Measurements from ENCODE around the gene VTI1A. TPM values are rescaled to one million over a fixed set of nuclear protein-coding genes. Genes with fewer than 3 reads are reported as not detected.

The VTI1A gene
- total and polyA plus RNA-seq, 9 of the 15 experiments (the other 6 are each of a cell fraction or from before 2014, with no cell fraction given): 9.3 to 21.4 (median 16.0) TPM

DNA sequence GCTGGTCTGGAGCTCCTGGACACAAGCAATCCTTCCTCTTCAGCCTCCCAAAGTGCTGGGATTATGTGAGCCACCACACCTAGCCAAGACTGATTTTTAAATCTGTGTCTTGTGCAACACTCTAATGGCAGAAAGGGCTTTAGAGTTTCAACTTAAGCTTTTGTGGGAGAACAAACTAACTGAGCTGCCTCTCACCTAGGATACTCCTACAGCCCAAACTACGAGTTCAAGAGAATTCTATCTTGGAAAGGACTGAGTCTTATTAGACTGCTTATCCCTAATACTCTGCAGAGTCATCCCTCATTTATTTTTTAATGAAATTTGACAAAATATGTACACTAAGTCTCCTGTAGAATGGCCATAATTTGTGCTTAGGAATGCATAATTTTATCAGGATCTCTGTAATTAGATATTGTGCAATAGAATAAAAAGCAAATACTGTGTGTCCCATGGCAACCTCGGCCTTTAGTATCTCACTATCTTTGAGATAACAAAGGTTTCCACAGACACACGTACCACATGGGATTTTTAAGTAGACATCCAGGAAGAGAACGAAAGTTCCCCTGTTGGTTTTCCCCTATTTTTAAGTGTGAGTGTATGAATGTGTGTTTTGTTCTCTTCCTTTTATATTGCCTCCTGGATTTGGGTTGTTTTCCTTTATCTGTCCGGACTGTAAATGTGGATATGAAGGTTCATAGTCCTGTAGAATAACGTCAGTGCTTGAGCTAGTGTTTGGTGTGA lies 303.6 kb downstream of the VTI1A start:
- ATAC-seq (no peak), FAIRE-seq (no peak), DNase-seq (ENCODE audit: extremely low read depth in 1 of 4, low spot score in 3 of 4) (no peak)
- no peak overlapping the region for H2AFZ ChIP-seq (ENCODE audit: low read depth, low read length)
- no peaks in the 10 kb centered on the region for H3K9me1 ChIP-seq (ENCODE audit: control insufficient read depth, insufficient read depth, low read length)
- no peaks in the 10 kb centered on the region for H4K20me1 ChIP-seq (replicated peaks; ENCODE audit: control insufficient read depth, insufficient read depth, low read length)
- H3K4me1 ChIP-seq (replicated peaks in 1 of 2; ENCODE audit: control insufficient read depth in 2 of 2, insufficient read depth in 2 of 2, low read length in 2 of 2): no peaks in the 10 kb centered on the region; a peak in 2 of 5 replicates
- no TSS peak for BruUV-seq (replicated peaks)
- WGBS (ENCODE audit: insufficient coverage, low coverage, missing lambda C conversion rate): 24% methylated on average over 6 of the region's 6 CpGs
- no peak overlapping the region for H3K27ac ChIP-seq (ENCODE audit: extremely low read depth, low read depth, low read length)
- no peak overlapping the region for H3K4me2 ChIP-seq (ENCODE audit: insufficient read depth, low read length)
- ChIA-PET CTCF (ENCODE audit: low intra/inter-chr PET ratio) (no interaction called here), POLR2A (interaction anchor here (0.6 kb wide), 1 partner anchor 492 kb away, joined by 3 read pairs; no protein-coding TSS in a partner anchor)
- intact Hi-C loops (cut with micrococcal nuclease) (no loop called here), in situ Hi-C loops (cut with MboI) (no loop called here)
- no peaks in the 10 kb centered on the region for H3K27me3 ChIP-seq (ENCODE audit: control insufficient read depth in 2 of 2, insufficient read depth in 2 of 2, low read length in 2 of 2)
- H3K9ac ChIP-seq (ENCODE audit: insufficient read depth in 1 of 2, low read depth in 2 of 2, low read length in 2 of 2): no peak overlapping the region
- TF ChIP-seq CEBPG (CRISPR knock-in tag; IDR thresholded peaks at IDR 0.05) (no peak), CEBPG (tag; conservative IDR thresholded peaks at IDR 0.05 in 1 of 2, IDR thresholded peaks at IDR 0.05 in 1 of 2) (peak in 1 of 2 experiments; percentile 84; a peak in 2 of 4 replicates), CTCF (IDR thresholded peaks at IDR 0.05 in 2 of 3, conservative IDR thresholded peaks at IDR 0.05 in 1 of 3; ENCODE audit: insufficient read depth in 2 of 3, low read depth in 1 of 3, low read length in 3 of 3) (no peak), FOXJ2 (tag; IDR thresholded peaks at IDR 0.05) (peak; percentile 50; the same call in 1 of the 2 replicates), BDP1 (IDR thresholded peaks at IDR 0.05; ENCODE audit: insufficient read depth, insufficient read length) (no peak), CEBPB (tag; IDR thresholded peaks at IDR 0.05) (peak; percentile 72)
- H3K9me3 ChIP-seq (replicated peaks; ENCODE audit: control insufficient read depth, insufficient read depth, low read depth, low read length): no peaks in the 10 kb centered on the region
- no peaks in the 10 kb centered on the region for H3K36me3 ChIP-seq (ENCODE audit: control insufficient read depth, insufficient read depth, low read length)
- H3K4me3 ChIP-seq: no peak overlapping the region
- H3K79me2 ChIP-seq (ENCODE audit: control insufficient read depth, insufficient read depth, low read length): no peaks in the 10 kb centered on the region

All from K562 (cell line).